Esophagus squamous epithelium (tissue), 4 donors: ENCODE measurements around the gene ANKRD7.

Experiments used
- POLR2A ChIP-seq, 4 donors: fragments of 450-650 bp; IDR thresholded peaks; one replicate each; pipeline ENCODE4 v1.6.1; 2017; ENCODE audit warnings: antibody characterized with exemption in 4 of 4, mild to moderate bottlenecking in 4 of 4, moderate library complexity in 3 of 4
- TF ChIP-seq, protein P1 (sequence below), 6 experiments: fragments of 450-650 bp in 4 of 6; fragments of 200-600 bp in 2 of 6; sonication (generic) in 2 of 6; IDR thresholded peaks; one replicate each; pipeline ENCODE4 v1.5.1; 2016 to 2019; ENCODE audit warnings: antibody characterized with exemption in 6 of 6, mild to moderate bottlenecking in 4 of 6, moderate library complexity in 4 of 6

DNA sequence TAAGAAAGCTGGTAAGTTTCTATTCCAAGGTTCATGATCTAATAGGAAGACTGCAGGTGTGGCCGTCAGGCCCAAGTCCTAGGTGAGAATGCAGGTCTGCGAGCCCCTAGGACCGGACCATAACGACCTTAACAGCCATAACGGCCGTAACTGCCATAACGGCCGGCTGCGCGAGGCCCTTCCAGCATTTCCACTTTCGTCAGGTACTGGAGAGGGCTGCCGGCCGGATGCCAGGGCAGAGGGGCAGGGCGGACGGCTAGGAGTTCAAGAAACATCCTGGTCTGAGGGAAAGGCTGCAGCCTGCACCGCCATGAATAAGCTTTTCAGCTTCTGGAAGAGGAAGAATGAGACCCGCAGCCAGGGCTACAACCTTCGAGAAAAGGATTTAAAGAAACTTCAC lies at the start of gene ANKRD7:
- TF ChIP-seq, protein P1, sequence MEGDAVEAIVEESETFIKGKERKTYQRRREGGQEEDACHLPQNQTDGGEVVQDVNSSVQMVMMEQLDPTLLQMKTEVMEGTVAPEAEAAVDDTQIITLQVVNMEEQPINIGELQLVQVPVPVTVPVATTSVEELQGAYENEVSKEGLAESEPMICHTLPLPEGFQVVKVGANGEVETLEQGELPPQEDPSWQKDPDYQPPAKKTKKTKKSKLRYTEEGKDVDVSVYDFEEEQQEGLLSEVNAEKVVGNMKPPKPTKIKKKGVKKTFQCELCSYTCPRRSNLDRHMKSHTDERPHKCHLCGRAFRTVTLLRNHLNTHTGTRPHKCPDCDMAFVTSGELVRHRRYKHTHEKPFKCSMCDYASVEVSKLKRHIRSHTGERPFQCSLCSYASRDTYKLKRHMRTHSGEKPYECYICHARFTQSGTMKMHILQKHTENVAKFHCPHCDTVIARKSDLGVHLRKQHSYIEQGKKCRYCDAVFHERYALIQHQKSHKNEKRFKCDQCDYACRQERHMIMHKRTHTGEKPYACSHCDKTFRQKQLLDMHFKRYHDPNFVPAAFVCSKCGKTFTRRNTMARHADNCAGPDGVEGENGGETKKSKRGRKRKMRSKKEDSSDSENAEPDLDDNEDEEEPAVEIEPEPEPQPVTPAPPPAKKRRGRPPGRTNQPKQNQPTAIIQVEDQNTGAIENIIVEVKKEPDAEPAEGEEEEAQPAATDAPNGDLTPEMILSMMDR (IDR thresholded peaks at IDR 0.05) = no peak
- TF ChIP-seq POLR2A (IDR thresholded peaks at IDR 0.05) = no peak
